ENCODE data around the gene CPNE9.

CPNE9 gene

DNA sequence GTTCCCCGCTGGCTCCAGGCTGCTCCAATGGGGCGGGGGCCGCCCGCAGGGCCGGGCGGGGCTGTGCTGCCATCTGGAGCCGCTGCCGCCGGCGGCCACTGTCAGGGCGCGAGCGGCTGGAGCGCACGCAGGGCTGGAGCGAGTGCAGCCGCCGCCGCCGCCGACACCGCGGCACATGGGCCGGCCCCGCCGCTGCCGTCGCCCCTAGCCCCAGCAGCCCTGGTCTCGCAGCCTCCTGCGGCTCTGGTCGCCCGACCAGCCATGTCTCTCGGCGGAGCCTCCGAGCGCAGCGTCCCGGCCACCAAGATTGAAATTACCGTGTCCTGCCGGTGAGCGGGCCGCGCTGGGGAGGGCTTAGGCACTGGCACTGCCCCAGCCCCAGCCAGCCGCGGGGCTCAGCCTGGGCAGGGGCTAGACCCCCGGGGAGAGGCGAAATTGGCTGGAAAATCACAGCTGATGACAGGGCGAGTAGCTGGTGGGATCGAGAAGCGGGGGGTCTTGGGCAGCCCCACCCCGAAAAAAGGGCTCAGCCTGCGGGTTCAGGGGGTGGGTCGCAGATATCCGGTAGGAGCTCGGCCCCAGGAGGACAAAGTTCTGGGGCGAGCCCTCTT, at the start of gene CPNE9:
CPNE9 (plus strand) TSS at position 98 of the 611 bp plus-strand sequence; CDS start at position 262, 164 bp downstream.
- DNase-seq: no peak

DNA sequence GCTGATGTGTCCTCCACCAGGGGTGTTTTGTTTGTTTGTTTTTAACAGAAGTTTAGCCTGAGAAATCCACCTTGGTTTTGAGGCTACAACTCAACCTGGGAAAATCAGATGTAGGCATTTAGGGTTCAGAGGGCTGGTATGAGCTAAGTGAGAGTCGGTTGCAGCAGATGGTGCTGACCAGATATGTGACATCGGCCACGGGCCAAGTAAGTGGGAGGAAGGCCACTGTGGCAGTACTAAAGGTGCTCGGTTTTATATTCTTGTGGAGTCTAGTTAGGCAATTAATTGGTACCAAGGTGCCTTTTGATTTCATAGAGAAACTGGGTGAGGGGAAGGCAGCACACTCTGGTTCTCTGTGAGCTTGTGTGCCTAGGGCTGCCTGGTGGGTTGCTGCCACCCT, 43.8 kb upstream of the CPNE9 start:
- no peak for DNase-seq

- no peak for DNase-seq
These were observed 42.7 kb upstream of the CPNE9 start for GRCh38 chr3:9660972-9661371.

- DNase-seq: no peak
These were observed 39.4 kb upstream of the CPNE9 start for GRCh38 chr3:9664119-9664751.

GRCh38 chr3:9666704-9667445, 36.8 kb upstream of the CPNE9 start:
- no peak for DNase-seq

GRCh38 chr3:9669277-9669676, 34.4 kb upstream of the CPNE9 start:
- no peak for DNase-seq

DNA sequence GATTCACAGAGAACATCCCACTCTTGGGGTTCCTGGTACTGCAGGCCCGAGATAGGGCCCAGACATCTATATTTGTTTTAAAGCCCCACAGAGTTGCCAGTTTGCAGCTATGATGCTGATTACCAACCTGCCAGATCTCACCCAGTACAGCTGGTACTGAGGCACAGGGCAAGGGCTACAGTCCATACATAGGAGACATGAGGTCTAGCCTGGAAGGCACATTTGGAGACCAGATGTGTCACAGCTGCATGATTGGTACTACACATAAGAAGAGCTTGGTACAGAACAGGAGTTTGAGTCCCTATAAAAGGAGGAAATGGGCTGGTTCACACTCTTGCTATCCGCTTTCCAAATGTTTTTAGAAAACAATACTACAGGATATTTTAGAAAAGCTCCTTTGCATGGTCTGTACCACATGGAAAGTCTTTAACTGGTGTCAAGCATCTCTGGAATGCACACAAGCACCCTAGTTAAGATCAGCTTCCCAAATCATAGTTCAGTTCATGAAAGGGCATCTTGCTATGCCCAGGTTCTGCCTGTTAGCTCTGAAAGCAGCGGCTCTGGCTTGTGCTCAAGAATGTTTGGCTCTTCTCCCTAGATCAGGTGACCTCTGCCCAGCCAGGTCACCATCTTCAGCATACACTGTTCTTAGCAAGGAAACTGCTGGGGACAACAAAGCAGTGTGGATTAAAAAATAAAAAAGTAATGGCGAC, 33.8 kb upstream of the CPNE9 start:
- DNase-seq: no peak

DNA sequence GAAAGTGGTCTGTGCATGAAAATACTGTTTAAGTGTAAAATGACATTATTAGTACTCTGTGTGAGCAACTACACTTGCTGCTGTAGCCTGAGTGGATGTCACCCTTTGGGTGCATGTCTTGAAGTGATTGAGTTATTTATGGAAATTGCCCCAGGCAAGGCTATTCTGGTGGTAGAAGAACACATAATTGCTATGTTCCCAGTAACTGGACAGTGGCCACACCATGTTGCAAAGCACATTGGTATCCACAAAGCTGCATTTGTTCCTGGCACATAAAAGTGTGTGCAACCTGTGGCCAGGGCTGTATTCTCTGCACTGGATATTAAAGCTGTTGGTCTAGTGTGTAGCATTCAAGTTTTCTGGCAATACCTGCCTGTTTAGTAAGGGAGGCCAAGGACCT, 30.6 kb upstream of the CPNE9 start:
- DNase-seq: no peak

- no peak for DNase-seq
These were observed 29.9 kb upstream of the CPNE9 start for GRCh38 chr3:9673752-9674151.

DNA sequence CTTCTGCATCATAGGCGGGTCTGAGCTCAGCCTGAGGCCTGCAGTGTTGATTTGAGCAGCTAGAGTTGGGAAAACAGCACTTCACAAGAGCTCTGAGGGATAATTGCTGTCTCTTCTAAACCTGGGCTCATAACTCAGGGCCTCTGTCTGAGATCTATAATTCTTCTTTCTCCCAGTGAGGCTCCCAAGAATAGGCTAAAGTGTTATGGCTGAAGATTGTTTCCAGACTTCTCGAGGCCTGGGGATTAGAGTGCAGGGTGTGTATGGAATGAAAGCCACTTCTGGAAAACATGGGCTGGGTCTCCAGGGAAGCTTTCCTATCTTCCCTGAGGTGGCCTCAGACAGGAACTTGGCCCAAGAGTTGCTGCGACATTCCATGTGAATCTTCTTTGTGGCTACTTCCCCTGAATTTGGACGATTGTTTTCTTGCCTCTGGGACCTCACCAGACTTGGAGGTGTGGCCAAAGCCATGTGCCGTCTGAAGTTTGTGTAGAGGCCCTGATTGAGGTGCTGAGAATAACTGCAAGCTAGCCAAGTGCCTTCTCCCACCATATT, 27.8 kb upstream of the CPNE9 start:
- no peak for DNase-seq

DNA sequence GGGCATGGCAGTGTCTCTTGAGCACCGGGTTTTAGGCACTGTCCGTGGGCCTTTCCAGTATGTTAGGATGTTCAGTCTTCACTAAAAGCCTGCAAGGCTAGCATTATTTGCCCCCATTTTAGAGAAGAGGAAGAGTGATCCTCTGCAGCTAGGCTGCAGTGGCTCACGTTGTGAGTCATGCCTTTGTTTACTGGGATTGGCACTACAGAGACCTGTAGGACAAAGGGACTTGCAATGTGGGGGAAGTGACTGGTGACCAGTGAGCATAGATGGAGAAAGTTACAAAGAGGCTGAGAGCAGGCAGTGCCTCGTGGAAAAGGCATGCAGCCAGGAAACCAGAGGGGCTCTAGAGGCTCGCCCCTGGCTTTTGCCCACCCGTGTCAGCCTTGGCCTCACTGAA, 26.8 kb upstream of the CPNE9 start:
- DNase-seq: no peak

- no peak for DNase-seq
These were observed 25.1 kb upstream of the CPNE9 start for GRCh38 chr3:9678493-9678892.

DNA sequence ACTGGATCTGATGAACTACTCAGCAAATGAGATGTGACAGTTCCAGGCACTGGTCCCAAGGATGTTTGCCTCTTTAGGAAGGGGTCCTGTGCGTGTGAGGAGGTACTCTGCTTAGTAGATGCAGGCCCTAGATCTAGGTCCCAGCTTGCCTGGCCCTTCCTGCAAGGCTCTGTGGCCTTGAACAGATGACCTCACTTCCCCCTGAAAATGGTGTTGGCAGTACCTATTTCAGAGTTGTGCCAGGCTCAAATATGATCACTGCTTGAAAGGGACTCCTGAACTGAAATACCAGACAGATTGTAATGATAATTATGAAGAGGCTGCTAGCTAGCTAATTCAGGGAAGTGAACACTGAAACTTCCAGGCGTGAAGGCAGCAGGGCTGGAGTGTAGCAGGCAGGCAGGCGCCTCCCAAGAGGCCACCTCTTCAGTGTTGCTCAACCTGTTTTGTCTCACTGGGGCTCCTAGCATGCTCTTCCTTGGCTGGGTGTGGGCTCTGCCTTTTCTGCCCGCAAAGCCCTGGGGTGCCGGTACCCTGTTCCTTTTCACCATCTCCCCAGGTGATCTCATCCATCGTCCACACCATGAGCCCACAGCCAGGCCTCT, 24.1 kb upstream of the CPNE9 start:
- DNase-seq: no peak

- DNase-seq: no peak
These were observed 22.5 kb upstream of the CPNE9 start for GRCh38 chr3:9681011-9681722.

- DNase-seq: no peak
These were observed 21.9 kb upstream of the CPNE9 start for GRCh38 chr3:9681723-9682081.

- DNase-seq: no peak
These were observed 21.5 kb upstream of the CPNE9 start for GRCh38 chr3:9682096-9682495.

GRCh38 chr3:9683426-9683825, 20.2 kb upstream of the CPNE9 start:
- DNase-seq: no peak

- no peak for DNase-seq
These were observed 18.2 kb upstream of the CPNE9 start for GRCh38 chr3:9685216-9686049.

DNA sequence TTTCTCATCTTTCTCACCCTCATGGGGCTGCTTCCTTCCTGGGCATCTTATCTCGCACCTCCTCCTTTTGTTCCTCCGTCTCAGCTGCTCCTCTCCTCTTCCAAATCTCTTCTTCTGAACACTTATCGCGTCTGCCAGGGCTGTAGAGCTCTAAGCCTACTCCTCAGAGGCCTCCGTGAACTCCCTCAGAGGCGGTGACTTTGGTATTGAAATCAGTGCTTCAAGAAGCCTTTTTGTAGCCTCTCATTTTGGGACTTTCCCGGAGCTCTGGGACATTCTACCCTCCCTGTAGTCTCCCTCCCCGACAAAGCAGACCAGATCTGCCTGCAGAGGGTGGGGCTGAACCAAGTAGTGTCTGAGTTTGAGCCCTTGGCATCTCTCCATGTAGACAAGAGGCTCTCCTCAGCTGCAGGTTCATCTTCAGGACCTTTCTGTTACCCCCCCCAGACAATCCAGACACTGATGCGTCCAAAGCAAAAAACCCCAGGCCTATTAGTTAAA, 17.5 kb upstream of the CPNE9 start:
- no peak for DNase-seq

DNA sequence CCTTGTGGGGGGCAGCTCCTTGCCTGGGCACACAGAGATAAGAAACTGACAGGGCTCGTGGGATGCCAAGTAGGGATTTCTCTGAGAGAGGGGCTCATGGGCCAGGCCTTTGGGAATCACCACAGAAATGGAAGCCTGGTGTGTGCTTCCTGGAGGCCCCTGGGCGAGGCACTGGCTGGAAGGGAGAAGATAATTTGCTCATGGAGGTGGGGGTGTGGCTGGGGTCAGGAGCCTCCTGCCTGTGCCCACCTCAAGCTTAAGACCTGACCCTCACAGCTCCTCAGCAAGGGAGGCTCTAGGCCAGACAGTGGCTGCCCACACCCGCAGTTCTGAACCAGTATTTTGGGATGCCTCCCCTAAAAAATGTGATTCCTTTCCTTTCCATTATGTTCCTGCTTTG, 16.9 kb upstream of the CPNE9 start:
- no peak for DNase-seq

DNA sequence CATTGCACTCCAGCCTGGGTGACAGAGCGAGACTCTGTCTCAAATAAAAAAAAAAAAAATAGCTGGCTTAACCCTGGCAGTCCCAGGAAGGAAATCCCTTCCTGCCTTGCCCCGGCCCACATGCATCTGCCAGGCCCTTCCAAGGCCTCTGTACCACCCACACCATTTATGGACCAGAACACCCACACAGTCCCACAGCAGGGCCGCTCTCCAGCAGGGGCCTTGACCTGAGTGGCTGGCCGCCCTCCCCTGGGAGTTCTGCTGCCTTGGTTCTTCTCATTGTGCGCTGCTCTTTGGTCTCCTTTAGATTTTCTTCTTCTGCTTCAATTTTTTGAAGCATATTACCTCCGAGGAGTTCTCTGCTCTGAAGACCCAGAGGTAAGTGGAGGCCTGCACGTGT, 16.1 kb upstream of the CPNE9 start:
- DNase-seq: no peak

All from cortex of kidney (tissue), 1 donor.